HEK293T (cell line): Measurements from ENCODE around the gene ZNRF1.

Experiments used
- CTCF ChIA-PET: fragments of 350-600 bp; formaldehyde crosslinking; extraction: SDS; loops from one replicate; lab custom pipeline; 2021; ENCODE audit warnings: antibody characterized with exemption, inconsistent platforms; lab: Yijun Ruan, JAX
- POLR2A ChIA-PET: fragments of 350-600 bp; formaldehyde crosslinking; extraction: SDS; loops from one replicate; lab custom pipeline; 2020; ENCODE audit warnings: antibody characterized with exemption, inconsistent platforms; lab: Yijun Ruan, JAX
- DNase-seq: peaks from one replicate; pipeline ENCODE4 v3.0.0; 2012; ENCODE audit warnings: mixed read lengths; ENCODE audit errors: extremely low spot score
- ARNT ChIP-seq: fragments of 450-650 bp; IDR thresholded peaks from 2 replicates; pipeline ENCODE4 v1.6.1; 2017; ENCODE audit warnings: mild to moderate bottlenecking
- BHLHE40 ChIP-seq: fragments of 450-650 bp; IDR thresholded peaks from 2 replicates; pipeline ENCODE4 v1.6.1; 2016; ENCODE audit warnings: mild to moderate bottlenecking, moderate library complexity, borderline replicate concordance
- CTBP1 ChIP-seq: fragments of 450-650 bp; IDR thresholded peaks from 2 replicates; pipeline ENCODE4 v1.6.1; 2016; ENCODE audit warnings: borderline replicate concordance
- ELF4 ChIP-seq: fragments of 450-650 bp; IDR thresholded peaks from 2 replicates; pipeline ENCODE4 v1.6.1; 2017; ENCODE audit warnings: antibody characterized with exemption
- FOXA1 ChIP-seq: fragments of 450-650 bp; IDR thresholded peaks from 2 replicates; pipeline ENCODE4 v1.6.1; 2016; ENCODE audit warnings: mild to moderate bottlenecking
- FOXK2 ChIP-seq: fragments of 450-650 bp; IDR thresholded peaks from 2 replicates; pipeline ENCODE4 v1.6.1; 2016; ENCODE audit warnings: mild to moderate bottlenecking
- FOXM1 ChIP-seq: fragments of 450-650 bp; IDR thresholded peaks from 2 replicates; pipeline ENCODE4 v1.6.1; 2017; ENCODE audit warnings: mild to moderate bottlenecking, borderline replicate concordance
- HDGF ChIP-seq: fragments of 450-650 bp; IDR thresholded peaks from 2 replicates; pipeline ENCODE4 v1.6.1; 2017; ENCODE audit warnings: antibody characterized with exemption, borderline replicate concordance
- L3MBTL2 ChIP-seq: fragments of 450-650 bp; conservative IDR thresholded peaks from 2 replicates; pipeline ENCODE4 v1.6.1; 2016; ENCODE audit warnings: mild to moderate bottlenecking
- LEF1 ChIP-seq: fragments of 450-650 bp; IDR thresholded peaks from 2 replicates; pipeline ENCODE4 v1.6.1; 2017; ENCODE audit warnings: mild to moderate bottlenecking, borderline replicate concordance
- NFRKB ChIP-seq: fragments of 450-650 bp; IDR thresholded peaks from 2 replicates; pipeline ENCODE4 v1.6.1; 2016; ENCODE audit warnings: mild to moderate bottlenecking, moderate library complexity
- PKNOX1 ChIP-seq: fragments of 450-650 bp; IDR thresholded peaks from 2 replicates; pipeline ENCODE4 v1.6.1; 2016
- SP1 ChIP-seq: fragments of 450-650 bp; IDR thresholded peaks from 2 replicates; pipeline ENCODE4 v1.6.1; 2017
- SUZ12 ChIP-seq: fragments of 450-650 bp; IDR thresholded peaks from 2 replicates; pipeline ENCODE4 v1.6.1; 2016; ENCODE audit warnings: mild to moderate bottlenecking
- TARDBP ChIP-seq: fragments of 450-650 bp; IDR thresholded peaks from 2 replicates; pipeline ENCODE4 v1.6.1; 2016
- ZNF384 ChIP-seq: fragments of 450-650 bp; IDR thresholded peaks from 2 replicates; pipeline ENCODE4 v1.6.1; 2016

The ZNRF1 gene

GRCh38 chr16:75096656-75097055 lies 97.8 kb downstream of the ZNRF1 start:
- CTCF ChIA-PET, result interaction anchor here (0.7 kb wide), 1 partner anchor 71 kb away, joined by 3 read pairs; no protein-coding TSS in a partner anchor
- TF ChIP-seq L3MBTL2, result no peak
- TF ChIP-seq ARNT, result no peak
- POLR2A ChIA-PET, result interaction anchor here (1.7 kb wide), 1 partner anchor 11 kb away, joined by 7 read pairs; no protein-coding TSS in a partner anchor
- DNase-seq, result peak; percentile 71

GRCh38 chr16:75097191-75097761 lies 98.5 kb downstream of the ZNRF1 start:
- TF ChIP-seq SUZ12, result no peak
- no peak for TF ChIP-seq LEF1
- TF ChIP-seq CTBP1, result no peak
- TF ChIP-seq FOXM1, result no peak
- no peak for TF ChIP-seq PKNOX1
- no peak for TF ChIP-seq TARDBP
- CTCF ChIA-PET, result interaction anchor here (0.6 to 1.3 kb wide), 3 partner anchors 14 to 250 kb away, joined by 3 to 5 read pairs (median 3); partner anchors contain the start of gene ZNRF1
- DNase-seq, result no peak
- POLR2A ChIA-PET, result interaction anchor here (1.7 kb wide), 1 partner anchor 11 kb away, joined by 7 read pairs; no protein-coding TSS in a partner anchor

- POLR2A ChIA-PET, result interaction anchor here (1.7 kb wide), 1 partner anchor 10 kb away, joined by 7 read pairs; no protein-coding TSS in a partner anchor
- CTCF ChIA-PET, result interaction anchor here (0.9 to 1.3 kb wide), 2 partner anchors 13 to 100 kb away, joined by 3 read pairs; partner anchors contain the start of gene ZNRF1
- no peak for DNase-seq
- TF ChIP-seq NFRKB (no peak), CTBP1 (no peak), FOXM1 (no peak), PKNOX1 (no peak), BHLHE40 (no peak), HDGF (no peak), SP1 (no peak)
Measured at GRCh38 chr16:75097941-75098901, 99.4 kb downstream of the ZNRF1 start.

- no peak for TF ChIP-seq FOXK2
- TF ChIP-seq FOXM1, result no peak
- TF ChIP-seq L3MBTL2, result no peak
- no peak for TF ChIP-seq CTBP1
- TF ChIP-seq LEF1, result no peak
- POLR2A ChIA-PET, result interaction anchor here (0.6 kb wide), 1 partner anchor 31 kb away, joined by 3 read pairs; no protein-coding TSS in a partner anchor
- CTCF ChIA-PET, result no interaction called here
- no peak for DNase-seq
Measured at GRCh38 chr16:75099075-75099667, 100.3 kb downstream of the ZNRF1 start.

GRCh38 chr16:75099738-75100602 lies 101.1 kb downstream of the ZNRF1 start:
- DNase-seq, result no peak
- TF ChIP-seq SP1 (no peak), FOXA1 (no peak), FOXM1 (no peak), FOXK2 (no peak), BHLHE40 (no peak)
- ChIA-PET POLR2A (interaction anchor here (0.6 kb wide), 1 partner anchor 31 kb away, joined by 3 read pairs; no protein-coding TSS in a partner anchor), CTCF (interaction anchor here (2.0 kb wide), 1 partner anchor 11 kb away, joined by 7 read pairs; no protein-coding TSS in a partner anchor)

- DNase-seq, result no peak
- CTCF ChIA-PET, result interaction anchor here (2.0 kb wide), 1 partner anchor 11 kb away, joined by 7 read pairs; no protein-coding TSS in a partner anchor
- POLR2A ChIA-PET, result no interaction called here
- TF ChIP-seq L3MBTL2 (no peak), ARNT (no peak), SUZ12 (no peak), FOXM1 (no peak), SP1 (no peak), CTBP1 (no peak), ELF4 (no peak), FOXK2 (no peak), TARDBP (no peak), FOXA1 (no peak), NFRKB (no peak), BHLHE40 (no peak), PKNOX1 (no peak), LEF1 (no peak), HDGF (no peak), ZNF384 (no peak)
Measured at GRCh38 chr16:75100603-75100990, 101.8 kb downstream of the ZNRF1 start.
